ENCODE data around the gene MAP3K9. TPM values are rescaled to one million over a fixed set of nuclear protein-coding genes. Genes with fewer than 3 reads are reported as not detected.

The MAP3K9 gene
- total and polyA plus RNA-seq, 2 of the 8 experiments (the other 6 are each of a cell fraction or from before 2014, with no cell fraction given) = 9.8 to 24.7 TPM

DNA sequence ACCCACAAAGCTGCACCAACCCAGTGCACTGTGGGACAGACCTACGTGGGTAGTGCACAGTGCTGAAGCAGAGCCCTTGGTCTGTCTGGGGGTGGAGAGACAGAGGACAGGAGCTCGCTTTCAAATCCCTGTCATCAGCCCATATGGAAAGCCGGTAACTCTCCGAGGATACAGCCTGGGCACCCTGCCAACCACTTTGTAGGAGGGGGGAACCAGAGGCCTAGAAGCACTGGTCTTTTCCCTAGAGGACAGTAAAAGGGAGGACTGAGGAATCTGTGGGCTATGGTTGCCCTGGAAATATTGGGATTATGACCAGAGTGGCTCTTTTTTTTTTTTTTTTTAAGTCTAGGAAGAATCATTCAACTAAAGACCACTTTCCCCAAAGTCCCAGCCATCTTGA is 74.3 kb downstream of the MAP3K9 start:
- Histone ChIP-seq H3K4me3 (ENCODE audit: extremely low read depth in 1 of 4, insufficient read depth in 2 of 4, low read depth in 3 of 4, low read length in 4 of 4) (no peak overlapping the region), H2AFZ (ENCODE audit: low read length) (no peak overlapping the region), H3K4me2 (ENCODE audit: insufficient read depth in 1 of 2, low read depth in 2 of 2, low read length in 2 of 2) (no peak overlapping the region), H2BK120ac (replicated peaks; ENCODE audit: low read depth, low read length) (no peak overlapping the region), H4K8ac (ENCODE audit: extremely low read depth, insufficient read depth, low read length) (no peak overlapping the region), H3K79me1 (ENCODE audit: low read depth, low read length) (no peaks in the 10 kb centered on the region), H3K18ac (ENCODE audit: extremely low read depth, low read length) (no peak overlapping the region), H3K79me2 (ENCODE audit: control insufficient read depth in 1 of 2, insufficient read depth in 2 of 2, low read length in 2 of 2) (no peaks in the 10 kb centered on the region), H4K5ac (ENCODE audit: insufficient read length, low read depth, low read length) (no peak overlapping the region), H3K27me3 (replicated peaks in 1 of 4; ENCODE audit: control insufficient read depth in 3 of 4, extremely low read depth in 1 of 4, insufficient read depth in 3 of 4, low read length in 3 of 4) (no peaks in the 10 kb centered on the region), H3K4me1 (replicated peaks in 1 of 4; ENCODE audit: control insufficient read depth in 3 of 4, insufficient read depth in 4 of 4, low read length in 3 of 4) (no peaks in the 10 kb centered on the region), H2AK5ac (ENCODE audit: low read depth, low read length) (no peak overlapping the region), H3K56ac (replicated peaks; ENCODE audit: insufficient read length, low read depth, low read length) (no peak overlapping the region), H4K91ac (replicated peaks; ENCODE audit: insufficient read length, low read length) (no peak overlapping the region), H3K14ac (ENCODE audit: insufficient read length) (no peak overlapping the region), H2BK20ac (ENCODE audit: low read length) (no peak overlapping the region), H2BK15ac (ENCODE audit: low read length) (no peak overlapping the region), H3K23me2 (ENCODE audit: low read depth, low read length) (no peaks in the 10 kb centered on the region; the same call in 1 of the 2 replicates), H2BK5ac (ENCODE audit: low read depth, low read length) (no peak overlapping the region), H3K9ac (replicated peaks in 1 of 4; ENCODE audit: extremely low read depth in 1 of 4, low read depth in 3 of 4, low read length in 3 of 4) (no peak overlapping the region), H3K23ac (ENCODE audit: insufficient read length) (no peak overlapping the region), H4K20me1 (replicated peaks in 1 of 2; ENCODE audit: control insufficient read depth in 1 of 2, insufficient read depth in 2 of 2, low read length in 2 of 2) (peaks cover 0 to 2% of the 10 kb centered on the region in 2 experiments), H3K36me3 (ENCODE audit: control insufficient read depth in 2 of 4, insufficient read depth in 4 of 4, low read length in 3 of 4) (peaks cover 20 to 67% (median 48%) of the 10 kb centered on the region in 4 experiments), H3K27ac (ENCODE audit: low read depth, low read length) (no peak overlapping the region), H3K9me3 (ENCODE audit: insufficient read depth in 2 of 2, low read depth in 1 of 2, low read length in 1 of 2) (no peaks in the 10 kb centered on the region), H2BK12ac (ENCODE audit: low read depth, low read length) (no peak overlapping the region), H3K4ac (replicated peaks; ENCODE audit: insufficient read length, low read depth, low read length) (no peak overlapping the region)
- FAIRE-seq (no peak), DNase-seq (ENCODE audit: low read depth in 1 of 2, low spot score in 2 of 2) (no peak)
- 67% methylated on average over 4 of the region's 4 CpGs; no CpG with 5 or more reads in 1 of the 2 experiments for WGBS, 2 experiments (ENCODE audit: extremely low coverage in 1 of 2, insufficient coverage in 1 of 2, insufficient read length in 1 of 2, insufficient replicate concordance in 2 of 2, low coverage in 1 of 2, low lambda C conversion rate in 2 of 2, missing lambda C conversion rate in 1 of 2)
- POLR2A ChIA-PET (ENCODE audit: partially characterized antibody) = interaction anchor here (1.1 to 1.2 kb wide), 2 partner anchors 9 to 27 kb away, joined by 3 to 4 read pairs; no protein-coding TSS in a partner anchor
- CTCF ChIA-PET (ENCODE audit: partially characterized antibody) = interaction anchor here (1.1 to 1.7 kb wide), 2 partner anchors 83 to 112 kb away, joined by 3 to 6 read pairs; no protein-coding TSS in a partner anchor
- no peak for TF ChIP-seq POU5F1 (IDR thresholded peaks at IDR 0.05; ENCODE audit: low read depth, low read length)
- TF ChIP-seq EZH2 (IDR thresholded peaks at IDR 0.05; ENCODE audit: low read depth, low read length, severe bottlenecking) = no peak
- TF ChIP-seq TBP (IDR thresholded peaks at IDR 0.05; ENCODE audit: low read depth, low read length) = no peak
- no peak for TF ChIP-seq JUN (IDR thresholded peaks at IDR 0.05; ENCODE audit: low read depth, low read length)
- TF ChIP-seq SIN3A (conservative IDR thresholded peaks at IDR 0.05 in 1 of 2, IDR thresholded peaks at IDR 0.05 in 1 of 2; ENCODE audit: low read depth in 1 of 2, low read length in 2 of 2) = no peak
- no peak for TF ChIP-seq ASH2L (IDR thresholded peaks at IDR 0.05; ENCODE audit: low read length)
- TF ChIP-seq BCL11A (IDR thresholded peaks at IDR 0.05; ENCODE audit: low read depth in 2 of 2, low read length in 2 of 2) = no peak
- TF ChIP-seq, protein P1, sequence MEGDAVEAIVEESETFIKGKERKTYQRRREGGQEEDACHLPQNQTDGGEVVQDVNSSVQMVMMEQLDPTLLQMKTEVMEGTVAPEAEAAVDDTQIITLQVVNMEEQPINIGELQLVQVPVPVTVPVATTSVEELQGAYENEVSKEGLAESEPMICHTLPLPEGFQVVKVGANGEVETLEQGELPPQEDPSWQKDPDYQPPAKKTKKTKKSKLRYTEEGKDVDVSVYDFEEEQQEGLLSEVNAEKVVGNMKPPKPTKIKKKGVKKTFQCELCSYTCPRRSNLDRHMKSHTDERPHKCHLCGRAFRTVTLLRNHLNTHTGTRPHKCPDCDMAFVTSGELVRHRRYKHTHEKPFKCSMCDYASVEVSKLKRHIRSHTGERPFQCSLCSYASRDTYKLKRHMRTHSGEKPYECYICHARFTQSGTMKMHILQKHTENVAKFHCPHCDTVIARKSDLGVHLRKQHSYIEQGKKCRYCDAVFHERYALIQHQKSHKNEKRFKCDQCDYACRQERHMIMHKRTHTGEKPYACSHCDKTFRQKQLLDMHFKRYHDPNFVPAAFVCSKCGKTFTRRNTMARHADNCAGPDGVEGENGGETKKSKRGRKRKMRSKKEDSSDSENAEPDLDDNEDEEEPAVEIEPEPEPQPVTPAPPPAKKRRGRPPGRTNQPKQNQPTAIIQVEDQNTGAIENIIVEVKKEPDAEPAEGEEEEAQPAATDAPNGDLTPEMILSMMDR (IDR thresholded peaks at IDR 0.05; ENCODE audit: control extremely low read depth in 1 of 3, insufficient read depth in 1 of 3, low read depth in 1 of 3, low read length in 3 of 3) = no peak
- no peak for TF ChIP-seq GTF2F1 (IDR thresholded peaks at IDR 0.05; ENCODE audit: borderline replicate concordance, low read depth, low read length)
- no peak for TF ChIP-seq EP300 (IDR thresholded peaks at IDR 0.05; ENCODE audit: borderline replicate concordance in 1 of 2, low read depth in 2 of 2, low read length in 2 of 2)
- no peak for TF ChIP-seq PHF8 (conservative IDR thresholded peaks at IDR 0.05; ENCODE audit: low read depth, low read length)

Data from H1 (cell line).